GM21381 (cell line): ENCODE results near the gene TMPRSS6.
"Not testable (repeated sequence)": the region's sequence is repeated elsewhere in the genome, so short reads cannot be mapped to it uniquely, and the experiment has no call there.

Experiments
- ATAC-seq: cut with Tn5 transposase; IDR thresholded peaks from one replicate; pipeline ENCODE4 v1.9.1; 2021; ENCODE audit warnings: mild to moderate bottlenecking, moderate library complexity; ENCODE audit not compliant: unreplicated experiment

The TMPRSS6 gene

GRCh38 chr22:37090920-37091695 is 18.4 kb downstream of the TMPRSS6 start:
- no peak for ATAC-seq

GRCh38 chr22:37089434-37089833 is 20.1 kb downstream of the TMPRSS6 start:
- ATAC-seq = no peak

GRCh38 chr22:37088750-37089408 is 20.6 kb downstream of the TMPRSS6 start:
- ATAC-seq = no peak

- ATAC-seq = no peak
Observed at GRCh38 chr22:37088108-37088605, 21.4 kb downstream of the TMPRSS6 start.

GRCh38 chr22:37086184-37086583 is 23.3 kb downstream of the TMPRSS6 start:
- no peak for ATAC-seq

- ATAC-seq = no peak
Observed at GRCh38 chr22:37084385-37084784, 25.1 kb downstream of the TMPRSS6 start.

GRCh38 chr22:37083914-37084313 is 25.6 kb downstream of the TMPRSS6 start:
- ATAC-seq = no peak

GRCh38 chr22:37082251-37082873 is 27.2 kb downstream of the TMPRSS6 start:
- ATAC-seq = no peak

- ATAC-seq = no peak
Observed at GRCh38 chr22:37080838-37081237, 28.7 kb downstream of the TMPRSS6 start.

- no peak for ATAC-seq
Observed at GRCh38 chr22:37080438-37080837, 29.1 kb downstream of the TMPRSS6 start.

- ATAC-seq = no peak
Observed at GRCh38 chr22:37079668-37080171, 29.8 kb downstream of the TMPRSS6 start.

GRCh38 chr22:37079158-37079557 is 30.4 kb downstream of the TMPRSS6 start:
- ATAC-seq = no peak

GRCh38 chr22:37077802-37078448 is 31.6 kb downstream of the TMPRSS6 start:
- no peak for ATAC-seq

GRCh38 chr22:37075822-37076433 is 33.6 kb downstream of the TMPRSS6 start:
- no peak for ATAC-seq

GRCh38 chr22:37075046-37075445 is 34.5 kb downstream of the TMPRSS6 start:
- ATAC-seq = no peak

GRCh38 chr22:37074537-37074936 is 35.0 kb downstream of the TMPRSS6 start:
- no peak for ATAC-seq

GRCh38 chr22:37072673-37073072 is 36.8 kb downstream of the TMPRSS6 start:
- no peak for ATAC-seq

GRCh38 chr22:37071850-37072592 is 37.5 kb downstream of the TMPRSS6 start:
- ATAC-seq = not testable (repeated sequence)

GRCh38 chr22:37070744-37071143 is 38.8 kb downstream of the TMPRSS6 start:
- no peak for ATAC-seq

GRCh38 chr22:37070334-37070733 is 39.2 kb downstream of the TMPRSS6 start:
- no peak for ATAC-seq
